ENCODE data around the gene TCERG1L.

DNA sequence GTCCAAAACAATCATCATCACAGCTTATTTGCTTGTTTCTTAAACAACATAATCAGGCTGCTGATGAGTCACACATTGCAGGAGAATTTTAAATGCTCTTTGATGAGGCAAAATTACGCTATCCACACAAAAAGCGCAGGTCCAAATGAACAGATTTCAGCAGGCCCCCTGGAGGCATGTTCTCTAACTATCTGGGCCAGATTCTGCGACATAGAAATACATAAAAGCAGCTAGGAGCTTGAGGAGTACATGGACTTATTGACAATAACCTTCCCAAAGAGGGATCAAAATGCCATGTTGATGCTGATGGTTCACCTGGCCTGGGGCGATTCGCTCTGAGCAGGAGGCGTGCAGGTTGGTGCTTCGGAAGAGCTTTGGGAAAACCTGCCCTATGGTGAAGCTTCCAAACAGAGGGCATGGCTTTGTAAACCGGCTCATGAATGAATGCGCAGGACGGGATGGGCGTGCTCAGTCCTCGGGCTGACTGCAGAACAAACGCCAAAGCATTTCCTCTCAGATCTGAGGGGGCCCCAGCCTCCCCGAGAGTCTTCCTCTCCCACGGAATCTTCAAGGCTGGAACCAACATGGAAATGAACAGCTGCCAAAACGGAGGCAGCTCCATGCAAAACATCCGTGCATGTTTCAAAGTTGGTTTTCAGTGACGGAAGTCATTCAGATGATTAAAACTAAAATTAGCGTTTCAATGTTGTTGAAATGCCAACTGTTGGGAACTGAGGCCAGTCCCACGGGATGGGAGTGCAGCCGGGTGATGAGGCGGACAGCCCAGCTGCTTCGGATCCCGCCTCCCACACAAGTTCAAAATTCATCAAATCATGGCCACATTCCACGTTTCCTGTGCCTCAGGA is 179.6 kb downstream of the TCERG1L start:
- TF ChIP-seq, protein P1, sequence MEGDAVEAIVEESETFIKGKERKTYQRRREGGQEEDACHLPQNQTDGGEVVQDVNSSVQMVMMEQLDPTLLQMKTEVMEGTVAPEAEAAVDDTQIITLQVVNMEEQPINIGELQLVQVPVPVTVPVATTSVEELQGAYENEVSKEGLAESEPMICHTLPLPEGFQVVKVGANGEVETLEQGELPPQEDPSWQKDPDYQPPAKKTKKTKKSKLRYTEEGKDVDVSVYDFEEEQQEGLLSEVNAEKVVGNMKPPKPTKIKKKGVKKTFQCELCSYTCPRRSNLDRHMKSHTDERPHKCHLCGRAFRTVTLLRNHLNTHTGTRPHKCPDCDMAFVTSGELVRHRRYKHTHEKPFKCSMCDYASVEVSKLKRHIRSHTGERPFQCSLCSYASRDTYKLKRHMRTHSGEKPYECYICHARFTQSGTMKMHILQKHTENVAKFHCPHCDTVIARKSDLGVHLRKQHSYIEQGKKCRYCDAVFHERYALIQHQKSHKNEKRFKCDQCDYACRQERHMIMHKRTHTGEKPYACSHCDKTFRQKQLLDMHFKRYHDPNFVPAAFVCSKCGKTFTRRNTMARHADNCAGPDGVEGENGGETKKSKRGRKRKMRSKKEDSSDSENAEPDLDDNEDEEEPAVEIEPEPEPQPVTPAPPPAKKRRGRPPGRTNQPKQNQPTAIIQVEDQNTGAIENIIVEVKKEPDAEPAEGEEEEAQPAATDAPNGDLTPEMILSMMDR (IDR thresholded peaks at IDR 0.05) = no peak
- no peak for TF ChIP-seq POLR2A (IDR thresholded peaks at IDR 0.05)
